ENCODE results near the gene GRIK3.

Gene GRIK3

GRCh38 chr1:36835017-36835695 is 199.2 kb downstream of the GRIK3 start:
- Histone ChIP-seq H3K4me3 (ENCODE audit: low read length) (no peak overlapping the region), H3K27ac (ENCODE audit: low read depth, low read length) (no peak overlapping the region)
- TF ChIP-seq CTCF (IDR thresholded peaks at IDR 0.05; ENCODE audit: low read depth, low read length, poor library complexity, severe bottlenecking) (no peak), EZH2phosphoT487 (IDR thresholded peaks at IDR 0.05; ENCODE audit: borderline replicate concordance, low read length) (no peak)

GRCh38 chr1:36834586-36834985 is 199.7 kb downstream of the GRIK3 start:
- no peaks in the 10 kb centered on the region for H3F3A ChIP-seq (ENCODE audit: control insufficient read depth, insufficient read depth)
- no peaks in the 10 kb centered on the region for H3K9me3 ChIP-seq (ENCODE audit: control insufficient read depth, insufficient read depth, low read length)
- no peak overlapping the region for H3K4me3 ChIP-seq (ENCODE audit: low read length)
- H3K36me3 ChIP-seq (ENCODE audit: control insufficient read depth, low read length), result no peaks in the 10 kb centered on the region
- H4K20me1 ChIP-seq (ENCODE audit: control insufficient read depth, insufficient read depth, low read depth, low read length), result no peaks in the 10 kb centered on the region
- TF ChIP-seq EZH2phosphoT487 (IDR thresholded peaks at IDR 0.05; ENCODE audit: borderline replicate concordance, low read length), result no peak
- no peak overlapping the region for H3K4me2 ChIP-seq (ENCODE audit: low read length)
- no peaks in the 10 kb centered on the region for H3K4me1 ChIP-seq (ENCODE audit: control insufficient read depth, low read length)
- H3K27ac ChIP-seq (ENCODE audit: low read depth, low read length), result no peak overlapping the region
- H3K27me3 ChIP-seq (ENCODE audit: control insufficient read depth, low read length), result no peaks in the 10 kb centered on the region
- H3K9me2 ChIP-seq (replicated peaks; ENCODE audit: control insufficient read depth, low read length), result no peaks in the 10 kb centered on the region
- H3K79me2 ChIP-seq (ENCODE audit: control insufficient read depth, low read length), result no peaks in the 10 kb centered on the region

More at GRCh38 chr1:36835017-36835695, 199.2 kb downstream of the GRIK3 start:
- H3K4me1 ChIP-seq (ENCODE audit: control insufficient read depth, low read length), result no peaks in the 10 kb centered on the region
- no peak overlapping the region for H3K4me2 ChIP-seq (ENCODE audit: low read length)
- H3F3A ChIP-seq (ENCODE audit: control insufficient read depth, insufficient read depth), result no peaks in the 10 kb centered on the region
- H3K27me3 ChIP-seq (ENCODE audit: control insufficient read depth, low read length), result no peaks in the 10 kb centered on the region
- no peaks in the 10 kb centered on the region for H3K36me3 ChIP-seq (ENCODE audit: control insufficient read depth, low read length)
- H3K9me3 ChIP-seq (ENCODE audit: control insufficient read depth, insufficient read depth, low read length), result no peaks in the 10 kb centered on the region
- no peaks in the 10 kb centered on the region for H3K79me2 ChIP-seq (ENCODE audit: control insufficient read depth, low read length)
- no peaks in the 10 kb centered on the region for H3K9me2 ChIP-seq (replicated peaks; ENCODE audit: control insufficient read depth, low read length)
- no peaks in the 10 kb centered on the region for H4K20me1 ChIP-seq (ENCODE audit: control insufficient read depth, insufficient read depth, low read depth, low read length)

- Histone ChIP-seq H3K4me2 (ENCODE audit: low read length) (no peak overlapping the region), H3K27ac (ENCODE audit: low read depth, low read length) (no peak overlapping the region), H3F3A (ENCODE audit: control insufficient read depth, insufficient read depth) (no peaks in the 10 kb centered on the region), H3K4me1 (ENCODE audit: control insufficient read depth, low read length) (no peaks in the 10 kb centered on the region), H3K9me3 (ENCODE audit: control insufficient read depth, insufficient read depth, low read length) (no peaks in the 10 kb centered on the region), H3K9me2 (replicated peaks; ENCODE audit: control insufficient read depth, low read length) (no peaks in the 10 kb centered on the region), H3K36me3 (ENCODE audit: control insufficient read depth, low read length) (no peaks in the 10 kb centered on the region), H3K4me3 (ENCODE audit: low read length) (no peak overlapping the region), H4K20me1 (ENCODE audit: control insufficient read depth, insufficient read depth, low read depth, low read length) (no peaks in the 10 kb centered on the region), H3K27me3 (ENCODE audit: control insufficient read depth, low read length) (no peaks in the 10 kb centered on the region), H3K79me2 (ENCODE audit: control insufficient read depth, low read length) (no peaks in the 10 kb centered on the region)
- TF ChIP-seq CTCF (IDR thresholded peaks at IDR 0.05; ENCODE audit: low read depth, low read length, poor library complexity, severe bottlenecking) (no peak), EZH2phosphoT487 (IDR thresholded peaks at IDR 0.05; ENCODE audit: borderline replicate concordance, low read length) (no peak)
Measured at GRCh38 chr1:36831186-36831810, 203.0 kb downstream of the GRIK3 start.

- H3F3A ChIP-seq (ENCODE audit: control insufficient read depth, insufficient read depth), result no peaks in the 10 kb centered on the region
- H3K79me2 ChIP-seq (ENCODE audit: control insufficient read depth, low read length), result no peaks in the 10 kb centered on the region
- no peaks in the 10 kb centered on the region for H3K9me3 ChIP-seq (ENCODE audit: control insufficient read depth, insufficient read depth, low read length)
- no peak overlapping the region for H3K4me3 ChIP-seq (ENCODE audit: low read length)
- H3K4me2 ChIP-seq (ENCODE audit: low read length), result no peak overlapping the region
- no peaks in the 10 kb centered on the region for H3K4me1 ChIP-seq (ENCODE audit: control insufficient read depth, low read length)
- H4K20me1 ChIP-seq (ENCODE audit: control insufficient read depth, insufficient read depth, low read depth, low read length), result no peaks in the 10 kb centered on the region
- H3K9me2 ChIP-seq (replicated peaks; ENCODE audit: control insufficient read depth, low read length), result no peaks in the 10 kb centered on the region
- H3K27me3 ChIP-seq (ENCODE audit: control insufficient read depth, low read length), result no peaks in the 10 kb centered on the region
- no peak for TF ChIP-seq EZH2phosphoT487 (IDR thresholded peaks at IDR 0.05; ENCODE audit: borderline replicate concordance, low read length)
- H3K27ac ChIP-seq (ENCODE audit: low read depth, low read length), result no peak overlapping the region
- no peaks in the 10 kb centered on the region for H3K36me3 ChIP-seq (ENCODE audit: control insufficient read depth, low read length)
Measured at GRCh38 chr1:36829961-36830360, 204.4 kb downstream of the GRIK3 start.

All from DOHH2 (cell line).